ENCODE results near the gene PC.

DNA sequence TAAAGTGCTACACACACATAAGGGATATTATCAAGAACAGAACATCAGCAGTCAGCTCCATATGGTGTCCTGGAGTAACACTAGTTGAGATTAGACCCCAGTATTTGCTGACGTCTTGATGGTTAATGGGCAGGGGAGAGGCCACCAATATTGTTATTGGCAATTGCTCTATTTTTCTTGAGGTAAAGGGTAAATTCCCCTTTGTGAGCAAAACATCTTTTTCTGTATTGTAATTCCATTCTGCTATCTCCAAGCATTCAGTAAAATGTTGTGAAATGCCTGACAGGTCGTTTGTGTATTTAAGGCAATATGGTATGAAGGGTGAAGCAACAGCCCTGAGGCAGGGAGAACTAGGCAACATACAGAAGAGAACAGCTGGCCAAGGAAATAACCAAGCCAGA lies 21.9 kb downstream of the PC start:
- TF ChIP-seq CTCF (IDR thresholded peaks at IDR 0.05), result no peak
- TF ChIP-seq POLR2A (IDR thresholded peaks at IDR 0.05), result no peak

All from body of pancreas (tissue), 4 donors.